GM15510 (cell line): ENCODE measurements around the gene RASSF7.

Experiments
- POLR2A ChIP-seq: IDR thresholded peaks from 3 replicates; pipeline ENCODE4 v1.6.1; 2011; ENCODE audit warnings: borderline replicate concordance; ENCODE audit not compliant: insufficient read length; ENCODE audit errors: extremely low read depth

Gene RASSF7

GRCh38 chr11:598005-598680, 37.4 kb downstream of the RASSF7 start:
- TF ChIP-seq POLR2A, result no peak

- TF ChIP-seq POLR2A, result no peak
These were observed 40.9 kb downstream of the RASSF7 start for GRCh38 chr11:601573-602245.

- no peak for TF ChIP-seq POLR2A
These were observed 42.4 kb downstream of the RASSF7 start for GRCh38 chr11:603154-603553.

GRCh38 chr11:605286-606129, 44.7 kb downstream of the RASSF7 start:
- TF ChIP-seq POLR2A, result no peak

- TF ChIP-seq POLR2A, result no peak
These were observed 45.5 kb downstream of the RASSF7 start for GRCh38 chr11:606245-606644.

GRCh38 chr11:607020-607780, 46.4 kb downstream of the RASSF7 start:
- TF ChIP-seq POLR2A, result no peak

- TF ChIP-seq POLR2A, result no peak
These were observed 47.3 kb downstream of the RASSF7 start for GRCh38 chr11:607971-608659.

- TF ChIP-seq POLR2A, result no peak
These were observed 48.1 kb downstream of the RASSF7 start for GRCh38 chr11:608791-609251.

- TF ChIP-seq POLR2A, result no peak
These were observed 48.6 kb downstream of the RASSF7 start for GRCh38 chr11:609341-609811.

GRCh38 chr11:610146-610801, 49.5 kb downstream of the RASSF7 start:
- no peak for TF ChIP-seq POLR2A

GRCh38 chr11:611001-611996, 50.5 kb downstream of the RASSF7 start:
- TF ChIP-seq POLR2A, result peak; percentile 51

GRCh38 chr11:612201-612960, 51.6 kb downstream of the RASSF7 start:
- TF ChIP-seq POLR2A, result peak; percentile 41

- no peak for TF ChIP-seq POLR2A
These were observed 52.2 kb downstream of the RASSF7 start for GRCh38 chr11:612961-613300.
